ENCODE data around the gene CDRT15L2. TPM values are rescaled to one million over a fixed set of nuclear protein-coding genes. Genes with fewer than 3 reads are reported as not detected.

CDRT15L2 gene
- not detected in 5 replicates for total RNA-seq (2022; extraction: Qiagen RNA extraction; ENCODE audit: low read depth)

GRCh38 chr17:20579424-20579823 lies at the start of gene CDRT15L2:
Gene CDRT15L2, plus strand, starts transcription at chr17:20579724. Its CDS starts 20 bp downstream, at chr17:20579744.

Other genes starting within 250 kb of the CDRT15L2 start
- not detected in 5 replicates for gene LGALS9B, start 112.2 kb upstream of the CDRT15L2 start, total RNA-seq (2022; extraction: Qiagen RNA extraction; ENCODE audit: low read depth)

Measured in A549 treated with RU486 at 1 μM for 4 hours (cell line).